HL-60 (cell line): ENCODE measurements around the gene THBS4.

Experiments
- DNase-seq, 2 experiments: peaks; one replicate each; pipeline ENCODE4 v3.0.0-alpha.2; 2010 to 2020; ENCODE audit warnings: low read depth in 1 of 2, low spot score in 1 of 2
- H3K27ac ChIP-seq: fragments of 250-450 bp; sonication (Bioruptor Pico); replicated peaks from 2 replicates; pipeline ENCODE4 v1.5.1; 2020; ENCODE audit warnings: mild to moderate bottlenecking, moderate library complexity
- H3K27me3 ChIP-seq: fragments of 250-450 bp; sonication (Bioruptor Pico); 2 replicates; pipeline ENCODE4 v1.5.1; 2021; ENCODE audit warnings: mild to moderate bottlenecking, moderate library complexity; ENCODE audit not compliant: insufficient read depth, poor library complexity, severe bottlenecking
- H3K4me3 ChIP-seq: replicated peaks from 2 replicates; pipeline ENCODE4 v1.5.1; 2011; ENCODE audit warnings: mild to moderate bottlenecking, control low read depth, low read length; ENCODE audit not compliant: insufficient read depth
- CTCF ChIP-seq: IDR thresholded peaks from one replicate; pipeline ENCODE4 v1.5.1; 2011; ENCODE audit warnings: low read length, control low read depth, inconsistent platforms; ENCODE audit not compliant: insufficient read depth
- GABPA ChIP-seq: IDR thresholded peaks from 2 replicates; pipeline ENCODE4 v1.6.1; 2012; ENCODE audit warnings: low read depth
- POLR2AphosphoS5 ChIP-seq: IDR thresholded peaks from 2 replicates; pipeline ENCODE4 v1.6.1; 2012; ENCODE audit warnings: low read depth
- REST ChIP-seq: IDR thresholded peaks from 2 replicates; pipeline ENCODE4 v1.6.1; 2012; ENCODE audit warnings: low read depth; ENCODE audit not compliant: insufficient replicate concordance
- SPI1 ChIP-seq: IDR thresholded peaks from 2 replicates; pipeline ENCODE4 v1.6.1; 2012; ENCODE audit warnings: low read depth, mild to moderate bottlenecking, borderline replicate concordance

Gene THBS4

DNA sequence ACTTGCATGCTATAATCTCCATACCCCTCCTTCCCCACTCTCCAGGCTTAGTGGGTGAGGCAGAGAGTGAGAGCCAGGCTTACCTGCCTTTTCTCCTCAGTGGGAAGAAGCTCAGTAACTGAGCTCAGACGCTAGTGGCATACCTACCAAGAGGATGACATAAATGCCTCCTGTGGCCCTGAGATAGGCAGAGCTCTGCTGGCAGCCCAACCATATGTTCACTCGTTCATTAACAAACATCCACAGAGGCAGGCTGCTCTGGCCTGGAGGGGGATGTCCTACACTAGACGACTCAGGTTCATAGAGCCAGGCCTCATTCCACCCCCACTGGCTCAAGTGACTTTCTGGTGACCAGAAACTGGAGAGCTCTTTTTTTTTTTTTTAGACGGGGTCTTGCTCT, 81.3 kb downstream of the THBS4 start:
- DNase-seq = no peak
- Histone ChIP-seq H3K4me3 (no peak overlapping the region), H3K27ac (no peak overlapping the region), H3K27me3 (no peaks in the 10 kb centered on the region)
- TF ChIP-seq CTCF (no peak), GABPA (no peak), REST (no peak), POLR2AphosphoS5 (no peak), SPI1 (no peak)

- Histone ChIP-seq H3K27me3 (no peaks in the 10 kb centered on the region), H3K27ac (no peak overlapping the region), H3K4me3 (no peak overlapping the region)
- no peak for TF ChIP-seq REST
- no peak for TF ChIP-seq POLR2AphosphoS5
- TF ChIP-seq GABPA = no peak
- TF ChIP-seq SPI1 = no peak
- TF ChIP-seq CTCF = no peak
- DNase-seq = no peak
Observed at GRCh38 chr5:80117446-80117845, 82.3 kb downstream of the THBS4 start.

DNA sequence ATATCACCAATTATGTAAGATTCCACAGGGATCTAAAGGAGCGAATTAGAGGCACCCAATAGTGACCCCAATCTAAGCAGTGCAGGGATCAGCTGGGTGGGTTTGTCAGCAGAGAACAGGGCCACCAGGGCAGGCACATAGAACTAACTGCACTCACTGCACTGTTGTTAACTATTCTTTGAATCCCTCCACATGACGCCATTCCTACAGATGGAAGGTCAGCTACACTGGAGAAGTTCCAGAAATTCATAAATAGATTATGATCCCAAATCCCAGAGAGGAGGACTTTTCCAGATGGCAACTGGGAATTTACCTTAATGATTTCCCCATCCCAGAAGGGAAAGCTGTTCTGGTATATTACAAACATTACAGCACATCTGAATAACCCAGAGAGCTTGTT, 84.2 kb downstream of the THBS4 start:
- TF ChIP-seq GABPA (no peak), SPI1 (no peak), REST (no peak), POLR2AphosphoS5 (no peak), CTCF (no peak)
- no peak for DNase-seq
- Histone ChIP-seq H3K27me3 (no peaks in the 10 kb centered on the region), H3K27ac (no peak overlapping the region), H3K4me3 (no peak overlapping the region)
